ENCODE data around the gene EMILIN3. TPM values are rescaled to one million over a fixed set of nuclear protein-coding genes. Genes with fewer than 3 reads are reported as not detected.

The EMILIN3 gene
- total RNA-seq, 1 donor from 2014 or later: 0.58 TPM

DNA sequence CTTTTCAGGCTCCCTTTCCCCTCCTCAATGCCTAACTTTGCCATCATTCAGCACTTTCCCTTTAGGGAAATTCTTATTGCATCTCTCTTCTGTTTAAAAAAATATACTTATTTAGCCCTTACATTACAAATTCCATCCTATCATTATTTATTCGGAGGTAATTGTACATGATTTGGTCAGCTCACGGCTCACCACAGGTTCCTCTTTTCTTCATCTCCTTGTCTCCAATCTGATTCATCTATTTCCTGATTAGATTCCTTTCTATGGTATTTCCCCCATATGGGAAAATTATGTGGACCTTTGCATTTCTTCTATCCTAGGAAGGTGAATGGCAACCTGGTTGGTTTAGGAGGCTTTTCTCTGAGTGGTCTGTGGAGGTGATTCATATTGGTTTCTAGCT is 12.9 kb upstream of the EMILIN3 start:
- no peaks in the 10 kb centered on the region for H3K36me3 Mint-ChIP-seq (ENCODE audit: low read depth)
- no peak overlapping the region for H3K4me3 Mint-ChIP-seq
- DNase-seq: no peak
- H3K27me3 Mint-ChIP-seq: peaks cover 42% of the 10 kb centered on the region
- no peak overlapping the region for H3K27ac Mint-ChIP-seq
- H3K4me1 Mint-ChIP-seq: peaks cover 4% of the 10 kb centered on the region
- intact Hi-C loops (cut with micrococcal nuclease): no loop called here
- H3K9me3 Mint-ChIP-seq: no peaks in the 10 kb centered on the region

GRCh38 chr20:41377275-41377674 is 10.7 kb upstream of the EMILIN3 start:
- H3K27ac Mint-ChIP-seq: no peak overlapping the region
- intact Hi-C loops (cut with micrococcal nuclease): no loop called here
- H3K9me3 Mint-ChIP-seq: no peaks in the 10 kb centered on the region
- H3K4me1 Mint-ChIP-seq: peaks cover 4% of the 10 kb centered on the region
- no peak for DNase-seq
- H3K36me3 Mint-ChIP-seq (ENCODE audit: low read depth): no peaks in the 10 kb centered on the region
- peaks cover 38% of the 10 kb centered on the region for H3K27me3 Mint-ChIP-seq
- H3K4me3 Mint-ChIP-seq: no peak overlapping the region

DNA sequence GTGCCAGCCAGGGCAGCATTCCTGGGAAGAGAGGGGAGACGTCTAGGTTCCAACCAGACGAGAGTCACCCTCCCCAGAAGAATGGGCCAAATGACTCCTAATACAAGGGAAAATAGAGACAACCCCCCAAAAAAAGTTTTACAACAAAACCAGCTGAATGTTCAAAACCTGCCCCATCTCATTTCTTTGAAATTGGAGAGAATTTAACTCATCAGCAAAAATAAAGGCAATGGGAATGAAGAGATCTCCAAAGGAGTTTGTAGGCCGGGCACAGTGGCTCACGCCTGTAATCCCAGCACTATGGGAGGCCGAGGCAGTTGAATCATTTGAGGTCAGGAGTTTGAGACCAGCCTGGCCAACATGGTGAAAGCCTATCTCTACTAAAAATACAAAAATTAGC is 9.7 kb upstream of the EMILIN3 start:
- Mint-ChIP-seq H3K4me3 (no peak overlapping the region), H3K4me1 (peaks cover 4% of the 10 kb centered on the region), H3K27me3 (peaks cover 38% of the 10 kb centered on the region), H3K9me3 (no peaks in the 10 kb centered on the region), H3K27ac (no peak overlapping the region), H3K36me3 (ENCODE audit: low read depth) (no peaks in the 10 kb centered on the region)
- intact Hi-C loops (cut with micrococcal nuclease): no loop called here
- no peak for DNase-seq

DNA sequence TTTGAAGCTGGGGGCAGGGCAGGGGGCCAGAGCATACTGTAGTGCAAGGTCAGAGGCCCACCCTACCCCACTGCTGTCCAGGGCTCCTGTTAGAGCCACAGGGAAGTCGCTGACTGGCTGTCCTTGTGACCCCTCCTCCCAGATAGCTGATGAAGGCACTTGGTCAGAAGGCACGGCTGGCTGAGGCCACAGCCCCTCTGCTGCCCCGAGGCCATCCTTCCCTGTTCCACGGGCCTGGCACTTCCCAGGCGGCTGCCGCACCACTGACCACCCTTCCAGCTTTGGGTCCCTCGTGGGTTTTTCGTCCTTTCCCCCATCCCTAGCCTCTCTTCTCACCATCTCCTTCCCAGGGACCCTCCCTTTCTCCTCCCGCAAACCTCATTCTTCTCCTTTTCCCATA is 9.2 kb upstream of the EMILIN3 start:
- Mint-ChIP-seq H3K36me3 (ENCODE audit: low read depth) (no peaks in the 10 kb centered on the region), H3K4me3 (no peak overlapping the region), H3K27me3 (peaks cover 36% of the 10 kb centered on the region), H3K4me1 (peaks cover 4% of the 10 kb centered on the region), H3K27ac (no peak overlapping the region), H3K9me3 (no peaks in the 10 kb centered on the region)
- intact Hi-C loops (cut with micrococcal nuclease): no loop called here
- DNase-seq: no peak

DNA sequence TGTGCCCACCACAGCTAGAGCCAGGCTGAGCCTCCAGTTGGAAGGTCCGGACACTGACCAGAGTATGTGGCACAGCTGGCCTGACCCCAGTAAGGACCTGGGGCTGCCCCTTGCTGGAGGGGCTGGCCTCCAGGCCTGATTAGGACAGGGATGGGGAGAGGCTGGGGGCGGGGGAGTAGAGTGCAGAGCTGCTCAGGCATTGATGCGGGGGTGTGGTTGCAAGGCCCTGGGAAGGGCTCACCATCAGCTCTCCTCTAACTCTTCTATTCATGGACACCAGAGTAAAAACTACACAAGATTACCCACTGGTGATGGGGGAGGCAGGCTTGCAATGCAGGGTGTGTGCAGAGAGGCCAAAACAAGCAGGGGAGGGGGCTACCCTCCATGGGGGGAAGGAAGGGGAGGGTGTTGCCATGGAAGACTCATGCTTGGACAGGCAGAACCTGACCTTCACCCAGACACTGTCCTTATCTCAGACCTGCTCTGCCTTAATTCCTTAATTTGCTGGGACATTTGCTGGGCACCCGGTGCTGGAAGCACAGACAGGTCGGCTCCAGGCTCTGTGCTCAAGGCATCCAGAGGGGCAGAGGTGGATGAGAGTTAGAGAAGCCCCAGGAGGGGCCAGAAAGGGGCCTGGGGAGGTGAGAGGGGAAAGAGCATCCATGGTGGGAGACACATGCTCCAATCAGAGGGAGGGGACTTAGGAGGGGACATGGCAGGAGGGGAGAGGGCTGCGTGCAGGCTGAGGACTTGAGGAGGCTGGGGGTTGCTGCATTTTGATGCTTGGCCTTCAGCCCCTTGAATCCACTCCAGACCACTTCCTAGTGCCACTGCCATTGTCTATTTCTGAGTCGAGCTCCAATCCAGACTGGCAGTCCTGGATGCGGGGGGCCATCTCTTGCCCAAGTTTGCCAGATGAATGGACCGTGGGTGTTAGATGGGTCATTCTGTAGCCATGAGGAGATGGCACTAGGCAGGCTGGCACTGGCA is 7.6 kb upstream of the EMILIN3 start:
- H3K4me1 Mint-ChIP-seq: no peaks in the 10 kb centered on the region
- no peaks in the 10 kb centered on the region for H3K9me3 Mint-ChIP-seq
- H3K4me3 Mint-ChIP-seq: no peak overlapping the region
- intact Hi-C loops (cut with micrococcal nuclease): no loop called here
- H3K36me3 Mint-ChIP-seq (ENCODE audit: low read depth): no peaks in the 10 kb centered on the region
- H3K27me3 Mint-ChIP-seq: peaks cover 24% of the 10 kb centered on the region
- H3K27ac Mint-ChIP-seq: no peak overlapping the region
- DNase-seq: no peak

- no peaks in the 10 kb centered on the region for H3K36me3 Mint-ChIP-seq (ENCODE audit: low read depth)
- no peak overlapping the region for H3K27ac Mint-ChIP-seq
- no peaks in the 10 kb centered on the region for H3K9me3 Mint-ChIP-seq
- intact Hi-C loops (cut with micrococcal nuclease): no loop called here
- peaks cover 27% of the 10 kb centered on the region for H3K27me3 Mint-ChIP-seq
- H3K4me3 Mint-ChIP-seq: no peak overlapping the region
- no peak for DNase-seq
- H3K4me1 Mint-ChIP-seq: no peaks in the 10 kb centered on the region
Observed at GRCh38 chr20:41373251-41373783, 6.7 kb upstream of the EMILIN3 start.

- no peak overlapping the region for H3K27ac Mint-ChIP-seq
- intact Hi-C loops (cut with micrococcal nuclease): no loop called here
- H3K27me3 Mint-ChIP-seq: peaks cover 27% of the 10 kb centered on the region
- no peaks in the 10 kb centered on the region for H3K9me3 Mint-ChIP-seq
- DNase-seq: no peak
- no peak overlapping the region for H3K4me3 Mint-ChIP-seq
- no peaks in the 10 kb centered on the region for H3K36me3 Mint-ChIP-seq (ENCODE audit: low read depth)
- H3K4me1 Mint-ChIP-seq: no peaks in the 10 kb centered on the region
Observed at GRCh38 chr20:41371371-41371770, 4.8 kb upstream of the EMILIN3 start.

- peaks cover 28% of the 10 kb centered on the region for H3K27me3 Mint-ChIP-seq
- no peaks in the 10 kb centered on the region for H3K36me3 Mint-ChIP-seq (ENCODE audit: low read depth)
- H3K4me1 Mint-ChIP-seq: no peaks in the 10 kb centered on the region
- intact Hi-C loops (cut with micrococcal nuclease): no loop called here
- no peak for DNase-seq
- H3K4me3 Mint-ChIP-seq: no peak overlapping the region
- no peak overlapping the region for H3K27ac Mint-ChIP-seq
- no peaks in the 10 kb centered on the region for H3K9me3 Mint-ChIP-seq
Observed at GRCh38 chr20:41370176-41370575, 3.6 kb upstream of the EMILIN3 start.

GRCh38 chr20:41369673-41370072 is 3.1 kb upstream of the EMILIN3 start:
- Mint-ChIP-seq H3K36me3 (ENCODE audit: low read depth) (no peaks in the 10 kb centered on the region), H3K27ac (no peak overlapping the region), H3K4me3 (no peak overlapping the region), H3K4me1 (no peaks in the 10 kb centered on the region), H3K9me3 (no peaks in the 10 kb centered on the region), H3K27me3 (peaks cover 33% of the 10 kb centered on the region)
- intact Hi-C loops (cut with micrococcal nuclease): no loop called here
- DNase-seq: no peak

DNA sequence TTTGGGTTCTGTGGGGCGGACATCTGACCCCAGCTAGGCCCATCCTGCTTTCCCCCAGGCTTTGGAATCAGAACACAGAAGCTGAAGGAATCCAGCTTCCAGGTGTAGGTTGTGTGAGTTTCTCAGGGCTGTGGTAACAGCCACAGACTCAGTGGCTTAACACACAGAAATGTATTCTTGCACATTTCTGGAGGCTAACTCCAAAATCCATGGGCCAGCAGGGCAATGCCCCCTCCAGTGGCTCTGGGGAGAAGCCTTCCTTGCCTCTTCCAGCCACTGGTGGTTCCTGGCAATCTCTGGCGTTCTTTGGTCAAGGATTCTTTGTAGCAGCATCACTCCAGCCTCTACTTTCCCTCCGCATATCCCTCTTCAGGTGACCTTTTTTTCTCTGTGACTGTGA is 1.3 kb upstream of the EMILIN3 start:
- intact Hi-C loops (cut with micrococcal nuclease): no loop called here
- H3K27ac Mint-ChIP-seq: no peak overlapping the region
- no peak for DNase-seq
- no peaks in the 10 kb centered on the region for H3K36me3 Mint-ChIP-seq (ENCODE audit: low read depth)
- H3K4me1 Mint-ChIP-seq: no peaks in the 10 kb centered on the region
- peaks cover 33% of the 10 kb centered on the region for H3K27me3 Mint-ChIP-seq
- no peaks in the 10 kb centered on the region for H3K9me3 Mint-ChIP-seq
- H3K4me3 Mint-ChIP-seq: no peak overlapping the region

DNA sequence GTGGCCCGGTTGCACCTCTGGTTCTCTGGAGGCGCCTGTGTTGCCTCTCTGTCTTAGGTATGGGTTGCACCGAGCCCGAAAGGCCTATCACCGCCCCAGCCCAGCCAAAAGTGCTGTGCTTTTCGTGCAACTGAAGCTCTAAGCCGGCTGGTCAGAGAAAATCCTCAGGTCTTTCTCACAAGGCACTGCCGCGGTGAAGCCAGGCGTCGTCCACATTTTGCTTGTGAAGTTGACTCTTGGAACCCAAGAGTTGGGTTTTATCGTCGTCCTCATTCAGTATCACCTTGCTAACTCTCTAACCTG is 726 bp upstream of the EMILIN3 start:
- intact Hi-C loops (cut with micrococcal nuclease): no loop called here
- Mint-ChIP-seq H3K27ac (no peak overlapping the region), H3K4me1 (no peaks in the 10 kb centered on the region), H3K36me3 (ENCODE audit: low read depth) (no peaks in the 10 kb centered on the region), H3K9me3 (no peaks in the 10 kb centered on the region), H3K27me3 (peaks cover 33% of the 10 kb centered on the region), H3K4me3 (peak overlapping the region; percentile 64)
- no peak for DNase-seq

GRCh38 chr20:41365777-41366545 is 657 bp downstream of the EMILIN3 start:
- Mint-ChIP-seq H3K4me1 (no peaks in the 10 kb centered on the region), H3K36me3 (ENCODE audit: low read depth) (no peaks in the 10 kb centered on the region)

GRCh38 chr20:41364967-41365765 is 1.5 kb downstream of the EMILIN3 start:
- DNase-seq: no peak
- Mint-ChIP-seq H3K9me3 (no peaks in the 10 kb centered on the region), H3K27me3 (peaks cover 33% of the 10 kb centered on the region), H3K4me1 (no peaks in the 10 kb centered on the region), H3K27ac (no peak overlapping the region), H3K4me3 (peak overlapping the region; percentile 7), H3K36me3 (ENCODE audit: low read depth) (no peaks in the 10 kb centered on the region)
- intact Hi-C loops (cut with micrococcal nuclease): no loop called here

More at GRCh38 chr20:41365777-41366545, 657 bp downstream of the EMILIN3 start:
- intact Hi-C loops (cut with micrococcal nuclease): no loop called here
- DNase-seq: no peak
- H3K4me3 Mint-ChIP-seq: peak overlapping the region; percentile 7
- no peak overlapping the region for H3K27ac Mint-ChIP-seq
- no peaks in the 10 kb centered on the region for H3K9me3 Mint-ChIP-seq
- peaks cover 33% of the 10 kb centered on the region for H3K27me3 Mint-ChIP-seq

Data from activated CD4-positive, alpha-beta T cell treated with anti-CD3 and anti-CD28 coated beads, Interleukin-2, amount 10 ng/mL, durations not matched to agents 24 days and 14 days (primary cell).